HG02885 (cell line): Measurements from ENCODE around the gene CLCA1.

Experiments used
- ATAC-seq: cut with Tn5 transposase; IDR thresholded peaks from one replicate; pipeline ENCODE4 v1.9.1; 2021; ENCODE audit warnings: mild to moderate bottlenecking; ENCODE audit not compliant: unreplicated experiment, poor library complexity

CLCA1 gene

GRCh38 chr1:86500714-86501113 is 32.0 kb downstream of the CLCA1 start:
- no peak for ATAC-seq

- ATAC-seq: peak; percentile 73
Observed at GRCh38 chr1:86502125-86502646, 33.5 kb downstream of the CLCA1 start.

- ATAC-seq: no peak
Observed at GRCh38 chr1:86502721-86503405, 34.1 kb downstream of the CLCA1 start.

GRCh38 chr1:86503406-86504136 is 34.8 kb downstream of the CLCA1 start:
- no peak for ATAC-seq

- no peak for ATAC-seq
Observed at GRCh38 chr1:86504137-86504479, 35.4 kb downstream of the CLCA1 start.

- no peak for ATAC-seq
Observed at GRCh38 chr1:86504895-86505563, 36.3 kb downstream of the CLCA1 start.

GRCh38 chr1:86505564-86505902 is 36.8 kb downstream of the CLCA1 start:
- no peak for ATAC-seq

GRCh38 chr1:86507935-86508582 is 39.3 kb downstream of the CLCA1 start:
- peak; percentile 82 for ATAC-seq

- ATAC-seq: no peak
Observed at GRCh38 chr1:86508583-86508969, 39.8 kb downstream of the CLCA1 start.

- no peak for ATAC-seq
Observed at GRCh38 chr1:86515597-86515996, 46.9 kb downstream of the CLCA1 start.

GRCh38 chr1:86516335-86516734 is 47.6 kb downstream of the CLCA1 start:
- ATAC-seq: no peak

- ATAC-seq: no peak
Observed at GRCh38 chr1:86517336-86517735, 48.6 kb downstream of the CLCA1 start.

- ATAC-seq: no peak
Observed at GRCh38 chr1:86520789-86521521, 52.2 kb downstream of the CLCA1 start.

- no peak for ATAC-seq
Observed at GRCh38 chr1:86521522-86521891, 52.8 kb downstream of the CLCA1 start.

- ATAC-seq: no peak
Observed at GRCh38 chr1:86522240-86522639, 53.5 kb downstream of the CLCA1 start.

- no peak for ATAC-seq
Observed at GRCh38 chr1:86523670-86524354, 55.1 kb downstream of the CLCA1 start.

- no peak for ATAC-seq
Observed at GRCh38 chr1:86527306-86527705, 58.6 kb downstream of the CLCA1 start.

GRCh38 chr1:86530211-86530845 is 61.6 kb downstream of the CLCA1 start:
- ATAC-seq: no peak

- ATAC-seq: no peak
Observed at GRCh38 chr1:86537928-86538695, 69.4 kb downstream of the CLCA1 start.
